GOT3 (cell line): ENCODE measurements around the gene SELENOM.

Experiments used
- DNase-seq: peaks from one replicate; lab custom pipeline; 2025; ENCODE audit warnings: mixed read lengths; lab: John Stamatoyannopoulos, UW

Gene SELENOM

DNA sequence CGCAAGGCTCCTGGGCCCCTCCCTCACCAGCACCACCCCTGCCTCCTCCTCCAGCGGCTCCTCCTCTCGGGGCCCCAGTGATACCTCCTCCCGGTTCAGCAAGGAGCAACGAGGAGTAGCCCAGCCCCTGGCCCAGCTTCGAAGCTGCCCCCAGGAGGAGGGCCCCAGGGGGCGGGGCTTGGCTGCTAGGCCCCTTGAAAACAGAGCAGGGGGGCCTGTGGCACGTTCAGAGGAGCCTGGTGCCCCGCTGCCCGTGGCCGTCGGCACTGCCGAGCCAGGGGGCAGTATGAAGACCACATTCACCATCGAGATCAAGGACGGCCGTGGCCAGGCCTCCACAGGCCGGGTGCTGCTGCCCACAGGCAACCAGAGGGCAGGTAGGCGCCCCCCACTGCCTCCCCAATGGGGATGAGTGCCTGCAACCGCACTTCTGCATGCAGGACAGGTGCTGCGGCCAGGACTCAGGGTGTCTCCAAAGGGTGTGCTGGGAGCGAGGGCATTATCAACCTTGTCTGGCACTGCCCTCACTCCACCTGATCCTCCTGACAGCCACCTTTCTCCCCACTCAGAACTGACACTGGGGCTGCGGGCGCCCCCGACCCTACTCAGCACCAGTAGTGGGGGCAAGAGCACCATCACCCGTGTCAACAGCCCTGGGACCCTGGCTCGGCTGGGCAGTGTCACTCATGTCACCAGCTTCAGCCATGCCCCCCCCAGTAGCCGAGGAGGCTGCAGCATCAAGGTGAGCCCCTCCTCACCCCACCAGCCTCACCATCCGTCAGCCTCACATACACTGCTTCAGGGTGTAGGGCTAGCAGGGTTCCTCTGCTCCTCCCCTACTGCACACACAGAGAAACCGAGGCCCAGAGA is 16.0 kb downstream of the SELENOM start:
- no peak for DNase-seq

DNA sequence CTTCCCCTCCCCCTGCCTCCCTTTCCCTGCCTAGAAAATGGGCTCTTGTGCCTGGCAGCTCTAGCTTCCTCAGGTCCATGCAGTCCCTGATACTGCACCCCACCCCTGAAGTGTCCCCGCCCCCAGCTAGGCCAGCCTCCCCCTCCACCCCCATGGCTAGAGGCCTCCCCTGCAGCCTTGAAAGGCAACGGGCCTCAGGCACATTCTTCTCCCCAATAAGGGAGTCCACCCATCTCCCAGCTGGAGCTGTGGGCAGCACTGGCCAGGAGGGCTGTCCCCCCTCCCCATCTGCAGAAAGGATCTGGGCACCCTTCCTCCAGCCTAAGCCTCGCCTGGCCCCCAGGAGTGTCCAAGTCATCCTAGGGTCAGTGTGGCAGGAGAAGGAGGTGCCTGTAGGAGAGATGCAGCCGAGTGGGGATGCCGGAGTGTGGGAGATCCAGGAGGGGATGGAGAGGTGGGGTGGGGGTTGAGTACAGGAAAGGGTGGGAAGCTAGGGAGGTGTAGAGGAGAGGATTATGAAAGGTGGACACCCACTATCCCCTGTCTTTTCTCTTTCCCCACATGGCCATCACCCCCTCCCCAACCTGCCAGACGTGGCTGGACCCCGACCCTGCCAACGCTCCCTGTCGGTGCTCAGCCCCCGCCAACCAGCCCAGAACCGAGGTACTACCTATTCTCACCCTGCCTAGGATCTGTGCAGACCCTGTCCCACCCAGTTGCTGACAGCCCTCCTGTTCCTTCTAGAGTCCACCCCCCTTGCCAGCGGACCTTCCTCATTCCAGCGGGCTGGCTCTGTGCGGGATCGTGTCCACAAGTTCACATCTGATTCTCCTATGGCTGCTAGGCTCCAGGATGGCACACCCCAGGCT is 16.9 kb downstream of the SELENOM start:
- DNase-seq = no peak

DNA sequence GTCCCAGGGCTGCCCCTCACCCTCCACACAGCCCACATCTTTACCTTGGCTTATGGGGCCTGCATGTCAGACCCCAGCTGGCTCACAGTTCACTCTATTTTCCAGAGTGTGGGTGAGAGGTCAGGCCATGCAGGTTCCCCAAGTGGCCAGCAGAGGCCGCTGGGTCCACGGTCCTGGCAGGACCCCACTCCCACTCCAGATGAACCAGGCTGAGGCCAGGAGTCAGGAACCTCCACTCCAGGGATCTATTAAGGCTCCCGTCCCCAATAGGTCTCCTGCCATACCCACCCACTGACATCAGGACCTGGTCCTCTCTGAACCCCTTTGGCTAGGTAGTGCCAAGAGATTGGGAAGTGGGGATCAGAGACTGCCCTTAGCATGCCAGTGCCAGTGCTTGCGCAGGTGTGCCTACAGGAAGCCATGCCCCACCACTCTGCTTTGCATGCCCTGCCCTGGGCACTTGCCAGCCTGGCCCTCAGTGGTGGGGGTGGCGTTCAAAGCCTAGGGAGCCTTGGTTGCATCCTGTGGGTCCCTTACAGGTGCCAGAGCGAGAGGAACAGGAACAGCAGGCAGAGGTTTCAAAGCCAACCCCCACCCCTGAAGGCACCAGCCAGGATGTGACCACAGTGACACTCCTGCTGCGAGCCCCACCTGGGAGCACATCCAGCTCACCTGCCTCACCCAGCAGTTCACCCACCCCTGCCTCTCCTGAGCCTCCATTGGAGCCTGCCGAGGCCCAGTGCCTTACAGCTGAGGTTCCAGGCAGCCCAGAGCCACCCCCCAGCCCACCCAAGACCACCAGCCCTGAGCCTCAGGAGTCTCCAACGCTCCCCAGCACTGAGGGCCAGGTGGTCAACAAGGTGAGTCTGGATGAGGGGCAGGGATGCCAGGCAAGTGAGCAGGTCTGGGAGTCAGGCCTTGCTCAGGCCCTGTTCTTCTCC is 17.9 kb downstream of the SELENOM start:
- no peak for DNase-seq

DNA sequence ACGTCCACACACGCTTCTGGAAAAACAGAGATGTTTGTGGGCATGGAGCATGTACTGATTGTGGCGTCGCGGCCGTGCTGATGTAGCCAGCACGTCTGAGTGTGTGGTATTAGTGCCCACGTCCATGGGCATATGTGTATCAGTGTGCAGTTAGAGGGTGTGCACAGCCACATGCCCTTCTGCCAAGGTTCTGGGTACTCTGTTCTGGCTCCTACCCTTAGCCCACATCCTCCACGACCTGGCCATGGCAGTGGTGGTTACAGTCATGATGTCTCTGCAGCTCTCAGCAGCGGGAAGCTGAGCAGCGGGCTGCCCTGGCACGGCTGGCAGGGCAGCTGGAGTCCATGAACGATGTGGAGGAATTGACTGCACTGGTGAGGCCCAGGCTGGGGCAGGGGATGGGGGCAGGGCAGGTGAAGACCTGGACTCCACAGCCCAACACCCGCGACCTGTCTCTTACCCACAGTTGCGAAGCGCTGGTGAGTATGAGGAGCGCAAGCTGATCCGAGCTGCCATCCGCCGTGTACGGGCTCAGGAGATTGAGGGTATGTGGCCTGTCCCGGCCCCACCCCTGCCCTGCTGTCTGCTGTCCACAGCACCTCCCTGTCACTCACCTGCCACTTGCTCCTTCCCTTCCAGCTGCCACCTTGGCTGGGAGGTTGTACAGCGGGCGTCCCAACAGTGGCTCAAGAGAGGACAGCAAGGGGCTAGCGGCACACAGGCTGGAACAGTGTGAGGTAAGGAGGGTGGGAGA is 19.0 kb downstream of the SELENOM start:
- no peak for DNase-seq

DNA sequence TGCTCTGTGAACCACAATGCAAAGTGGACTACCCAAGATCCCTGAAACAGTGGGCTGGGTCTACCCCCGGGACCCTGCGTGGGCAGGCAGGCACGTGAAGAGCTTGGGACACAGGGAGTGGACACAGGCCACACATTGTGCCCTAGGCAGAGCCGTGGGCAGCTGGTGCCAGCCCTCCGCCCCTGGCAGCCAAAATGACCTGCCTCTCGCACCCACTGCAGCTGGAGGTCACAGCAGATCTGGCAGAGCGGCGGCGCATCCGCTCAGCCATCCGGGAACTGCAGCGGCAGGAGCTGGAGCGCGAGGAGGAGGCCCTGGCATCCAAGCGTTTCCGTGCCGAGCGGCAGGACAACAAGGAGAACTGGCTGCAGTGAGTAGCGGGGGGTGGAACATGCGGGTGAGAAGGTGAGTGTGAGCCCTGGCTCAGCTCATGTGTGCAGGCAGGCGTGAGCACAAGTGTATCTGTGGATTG is 19.6 kb downstream of the SELENOM start:
- no peak for DNase-seq

DNA sequence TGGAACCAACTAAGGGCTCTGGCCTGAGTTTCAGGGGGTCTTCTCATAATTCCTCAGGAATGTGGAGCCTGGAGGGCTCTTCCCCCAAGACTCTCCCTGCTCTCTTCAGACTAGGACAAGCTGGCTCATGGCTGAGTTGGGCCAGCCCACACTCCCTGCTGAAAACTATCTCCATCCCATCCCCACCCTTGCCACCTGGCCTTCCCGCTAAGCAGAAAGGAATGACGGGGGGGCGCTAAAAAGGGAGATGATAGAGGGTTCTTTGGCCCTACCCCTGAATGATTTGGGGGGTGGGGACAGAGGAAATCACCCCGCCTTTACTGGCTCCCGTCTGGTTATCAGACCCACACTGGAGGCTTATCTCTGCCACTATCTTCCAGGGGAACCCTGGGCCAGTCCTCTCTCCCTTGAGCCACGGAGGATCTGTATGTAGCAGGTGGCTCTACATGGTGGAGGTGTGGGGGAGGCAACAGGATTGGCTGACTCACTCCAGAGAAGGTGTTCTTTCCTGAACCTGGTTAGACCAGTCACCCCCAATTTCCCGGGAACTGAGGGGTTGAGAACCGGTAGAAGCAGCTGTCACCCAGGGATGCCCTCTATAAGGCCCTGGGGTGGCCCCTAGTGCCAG is 20.6 kb downstream of the SELENOM start:
- no peak for DNase-seq

DNA sequence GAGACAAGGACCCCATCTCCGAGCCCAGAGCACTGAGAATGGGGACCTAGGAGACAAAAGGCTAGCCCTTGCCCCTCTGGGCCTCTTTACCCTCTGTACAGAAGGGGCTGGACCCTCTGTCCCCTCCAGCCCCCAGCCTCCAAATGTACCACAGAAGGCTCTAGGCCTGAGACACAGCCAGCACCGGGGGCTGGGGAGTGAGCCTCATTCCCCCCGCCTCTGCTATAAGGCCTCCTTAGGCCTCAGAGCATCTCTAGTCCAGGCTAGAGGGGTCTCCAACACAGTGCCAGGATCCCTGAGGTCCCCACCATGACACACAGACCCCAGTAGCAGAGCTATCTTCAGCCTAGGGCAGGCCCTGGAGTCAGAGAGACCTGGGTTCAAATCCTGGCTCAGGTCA is 21.4 kb downstream of the SELENOM start:
- DNase-seq = no peak

DNA sequence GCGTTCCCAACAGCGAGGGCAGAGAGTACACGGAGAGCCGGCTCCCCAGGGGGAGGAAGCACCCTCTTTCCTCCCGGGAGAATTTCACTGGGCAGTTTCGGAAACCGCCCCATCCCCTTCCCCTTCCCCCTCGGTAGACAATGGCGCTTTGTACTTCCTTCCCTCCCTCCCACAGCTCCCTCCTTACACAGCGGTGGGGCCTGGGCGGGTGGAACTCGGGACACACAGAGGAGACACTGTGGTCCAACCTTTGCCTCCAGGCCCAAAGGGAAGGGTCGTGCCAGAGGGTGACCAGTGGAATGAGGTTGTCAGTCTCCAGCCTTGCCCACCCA is 21.9 kb downstream of the SELENOM start:
- DNase-seq = no peak

DNA sequence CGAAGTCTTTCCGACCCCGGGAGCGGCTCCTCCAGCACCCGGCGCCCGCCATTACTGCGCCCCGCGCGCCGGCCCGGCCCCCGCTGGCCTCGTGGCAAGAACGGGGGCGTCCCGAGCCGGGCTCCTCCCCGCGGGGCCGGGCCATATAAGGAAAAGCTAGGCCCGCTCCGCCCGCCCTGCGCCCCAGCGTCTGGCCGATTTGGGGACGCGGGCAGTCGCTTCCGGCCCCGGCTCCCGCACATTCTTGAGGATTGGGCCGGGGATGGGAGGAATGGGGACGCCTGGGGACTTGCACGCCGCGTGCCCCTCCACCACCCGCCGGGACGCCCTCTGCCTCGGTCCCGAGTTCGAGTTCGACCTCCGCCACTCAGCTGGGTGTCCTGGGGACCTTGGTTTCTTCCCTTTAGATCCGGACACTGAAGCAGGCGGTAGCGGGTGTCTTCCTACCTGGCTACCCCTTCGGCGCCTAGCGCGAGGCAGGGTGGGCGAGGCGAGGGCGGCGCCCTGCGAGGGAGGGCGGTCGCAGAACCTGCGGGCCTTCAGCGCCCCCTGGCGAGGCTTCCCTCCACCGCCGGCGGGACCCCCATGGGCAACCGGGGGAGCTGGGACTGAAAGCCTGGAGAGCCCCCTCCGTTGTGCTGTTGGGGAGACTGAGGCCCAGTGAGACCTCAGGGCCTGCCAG is 22.4 kb downstream of the SELENOM start:
- DNase-seq = peak; percentile 26

DNA sequence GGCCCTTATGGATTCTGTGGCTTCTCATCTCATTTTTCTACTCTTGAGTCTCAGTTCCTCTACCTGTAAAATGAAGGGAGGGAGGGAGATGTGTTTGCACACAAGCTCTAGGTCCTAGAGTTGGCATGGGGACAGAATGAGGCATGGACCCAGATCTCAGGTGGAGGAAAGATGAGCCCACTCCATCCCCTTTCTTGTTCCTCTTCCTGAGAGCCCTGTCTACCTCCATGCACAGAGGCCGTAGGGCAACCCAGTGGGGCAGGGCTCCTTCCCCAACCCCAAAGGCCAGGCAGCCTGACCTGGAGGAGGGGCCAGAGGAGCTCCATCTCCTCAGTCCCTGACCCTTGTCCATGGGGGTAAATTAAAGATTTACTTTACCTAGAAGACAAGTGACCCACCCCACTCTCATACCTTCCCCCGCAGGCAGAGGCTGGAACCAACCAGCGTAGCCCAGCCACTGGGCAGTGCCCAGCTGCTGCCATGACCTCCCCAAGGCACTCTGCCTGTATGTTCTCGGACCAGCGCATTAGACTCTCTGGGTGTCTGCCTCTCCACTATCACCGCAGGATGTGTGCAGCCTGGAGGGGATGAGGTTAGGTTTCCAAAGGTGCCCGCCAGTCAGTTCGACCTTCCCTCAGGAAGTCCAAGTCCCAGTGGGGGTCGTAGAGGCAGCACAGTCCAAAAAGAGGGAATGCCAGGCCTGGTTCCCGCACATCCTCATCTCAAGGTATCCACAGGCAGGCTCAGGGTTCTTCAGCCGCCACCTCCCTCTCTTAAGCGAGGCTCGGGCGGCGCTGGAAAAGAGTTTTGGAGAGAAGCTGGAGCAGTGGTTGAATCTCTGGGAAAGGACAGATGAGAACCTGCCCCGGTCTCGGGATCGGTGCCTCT is 23.2 kb downstream of the SELENOM start:
- no peak for DNase-seq

DNA sequence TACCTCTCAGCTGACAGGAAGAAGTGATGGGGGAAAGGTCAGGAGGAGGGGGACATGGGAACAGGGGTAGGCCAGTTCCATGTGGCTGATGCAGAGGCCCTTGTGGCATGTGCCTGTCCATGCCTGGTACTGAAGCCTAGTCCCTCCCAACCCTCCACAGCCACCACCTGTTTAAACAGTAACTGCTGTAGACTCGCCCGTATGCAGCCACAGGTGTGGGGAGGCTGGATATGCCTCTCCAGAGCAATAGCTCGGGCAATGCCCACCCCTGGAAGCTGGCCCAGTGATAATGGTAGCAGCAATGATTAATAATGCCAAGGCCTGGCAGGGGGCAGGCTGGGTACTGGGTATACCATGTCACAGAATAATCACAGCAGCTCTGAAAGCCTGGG is 24.0 kb downstream of the SELENOM start:
- no peak for DNase-seq

DNA sequence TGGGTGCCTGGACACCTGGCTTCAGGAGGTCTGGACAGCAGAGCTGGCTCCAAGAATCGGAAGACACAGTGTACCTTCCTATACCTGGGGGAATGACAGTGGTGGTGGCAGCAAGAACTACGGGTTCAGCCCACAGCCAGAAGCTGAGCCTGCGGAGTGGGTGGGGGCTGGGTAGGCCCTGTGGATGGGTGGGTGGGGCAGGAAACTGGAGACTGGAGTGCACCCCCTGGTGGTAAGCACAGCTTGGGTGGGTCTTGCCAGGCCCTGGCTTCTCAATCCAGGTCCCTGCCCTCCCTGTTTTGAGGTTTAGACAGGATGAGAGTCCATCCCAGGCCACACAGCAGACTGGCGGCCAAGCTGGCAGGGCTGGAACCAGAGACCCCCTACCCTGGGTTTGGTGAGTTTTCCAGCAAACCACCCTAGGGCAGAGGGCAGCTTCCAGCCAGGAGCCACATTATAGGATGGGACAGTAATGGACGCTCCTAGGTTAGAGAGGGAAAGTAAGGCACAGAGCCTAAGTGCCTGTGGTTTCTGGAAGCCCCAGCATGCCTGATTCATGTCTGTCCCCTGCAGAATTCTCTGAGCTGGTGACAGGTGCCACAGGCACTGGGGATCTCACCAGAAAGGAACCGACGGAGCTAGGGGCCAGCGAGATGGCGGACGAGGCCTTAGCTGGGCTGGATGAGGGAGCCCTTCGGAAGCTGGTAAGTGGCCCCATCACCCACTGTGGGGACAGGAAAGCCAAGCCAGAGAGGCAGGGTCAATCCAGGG is 24.6 kb downstream of the SELENOM start:
- no peak for DNase-seq

DNA sequence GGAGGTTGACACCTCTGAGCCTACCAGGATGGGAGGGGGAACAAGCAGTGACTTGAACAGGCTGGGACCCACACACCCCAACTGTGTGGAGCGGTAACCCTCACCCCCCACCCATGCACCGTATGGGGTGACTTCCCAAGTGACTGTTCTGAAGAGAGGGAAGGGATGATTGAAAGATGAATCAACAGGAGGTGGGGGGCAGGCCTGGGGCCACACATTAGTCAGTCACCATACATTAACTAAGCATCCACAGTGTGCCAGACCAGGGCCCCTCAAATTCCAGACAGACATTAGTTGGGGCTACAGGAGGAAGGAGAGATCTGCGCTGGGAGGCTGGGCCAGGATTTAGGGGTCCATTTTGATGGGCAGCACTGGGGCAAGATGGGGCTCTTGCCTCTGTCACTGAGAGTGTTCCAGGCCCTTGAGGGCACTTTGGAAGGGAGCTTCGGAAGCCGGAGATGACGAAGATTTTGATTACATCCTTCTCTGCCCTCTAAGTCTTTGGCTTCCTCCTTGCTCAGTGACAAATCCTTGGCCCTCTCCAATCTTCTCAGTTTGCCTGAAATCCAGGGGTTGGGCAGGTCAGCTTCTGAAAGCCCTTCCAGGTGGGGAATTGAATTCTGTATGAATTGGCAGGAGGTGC is 25.3 kb downstream of the SELENOM start:
- DNase-seq = no peak

DNA sequence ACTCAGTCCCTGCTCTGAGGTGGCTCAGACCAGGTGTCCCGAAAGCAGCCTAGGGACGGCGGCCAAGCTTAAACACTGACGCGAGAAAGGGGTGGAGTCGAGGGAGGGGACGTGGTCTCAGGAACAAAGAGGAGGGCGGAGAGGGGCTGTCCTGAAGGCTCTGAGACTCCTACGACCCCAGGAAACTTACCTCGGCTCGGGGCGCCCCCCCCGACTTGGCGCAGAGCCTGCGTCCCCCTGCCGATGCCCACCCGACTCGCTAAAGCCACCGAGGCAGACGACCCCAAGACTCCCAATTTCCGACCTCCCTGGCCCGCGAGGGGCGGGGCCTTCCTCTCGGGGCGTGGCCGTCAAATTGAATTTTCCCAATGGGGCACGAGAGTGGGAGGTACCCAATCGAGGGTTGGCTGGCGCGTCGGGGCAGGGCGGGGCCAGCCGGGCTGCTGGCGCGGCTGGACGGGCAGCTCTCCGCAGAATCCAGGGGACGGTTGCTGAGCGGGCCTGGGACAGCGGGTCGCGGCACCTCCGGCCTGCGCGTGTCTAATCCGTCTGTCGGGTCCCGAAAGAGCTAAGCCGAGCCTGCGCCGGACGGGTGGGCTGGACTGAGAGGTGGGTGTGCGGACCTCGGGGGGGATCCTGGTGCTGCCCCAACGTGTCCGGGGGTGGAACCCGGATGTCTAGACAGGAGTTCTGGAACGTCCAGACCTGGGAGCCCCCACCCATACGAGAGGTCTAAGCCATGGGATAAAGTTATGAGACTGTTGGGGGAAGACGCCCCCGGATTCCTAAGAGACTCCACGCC is 26.3 kb downstream of the SELENOM start, which contains the start of gene SMTN:
TSS of gene SMTN (plus strand) at position 471 of the 802 bp plus-strand sequence. CDS start 1,941 bp downstream, outside the sequence.
- DNase-seq = peak; percentile 68

DNA sequence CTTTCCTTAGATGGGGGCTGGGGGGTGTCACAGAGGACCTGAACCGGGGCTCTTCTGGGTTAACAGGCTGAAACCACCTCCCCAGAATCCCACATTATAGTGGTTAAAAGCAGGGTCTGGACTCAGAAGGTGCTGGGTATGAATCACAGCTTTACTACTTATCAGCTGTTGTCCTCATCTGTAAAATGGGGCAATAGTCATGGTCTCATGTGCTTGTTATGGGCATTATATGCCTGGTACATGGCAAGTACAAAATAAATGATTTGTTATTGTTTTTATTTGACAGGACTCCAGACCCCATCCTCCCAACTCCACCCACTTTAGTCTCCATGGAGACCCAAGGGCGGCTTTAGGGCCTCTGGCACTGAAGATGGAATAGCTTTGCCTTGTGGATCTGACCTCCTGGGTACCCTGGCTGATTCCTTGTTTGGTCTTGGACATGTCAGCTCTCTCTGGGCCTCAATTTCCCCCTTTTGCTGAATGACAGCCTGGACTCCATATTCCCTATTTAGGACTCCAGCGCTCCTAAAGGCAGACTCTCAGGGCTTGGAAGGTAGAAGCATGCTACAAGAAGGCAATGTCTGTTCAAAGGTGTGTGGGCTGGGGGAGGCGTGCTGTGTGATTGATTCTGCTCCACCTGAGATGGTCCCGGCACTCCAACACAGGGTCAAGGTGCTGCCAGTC is 27.1 kb downstream of the SELENOM start:
- DNase-seq = no peak

DNA sequence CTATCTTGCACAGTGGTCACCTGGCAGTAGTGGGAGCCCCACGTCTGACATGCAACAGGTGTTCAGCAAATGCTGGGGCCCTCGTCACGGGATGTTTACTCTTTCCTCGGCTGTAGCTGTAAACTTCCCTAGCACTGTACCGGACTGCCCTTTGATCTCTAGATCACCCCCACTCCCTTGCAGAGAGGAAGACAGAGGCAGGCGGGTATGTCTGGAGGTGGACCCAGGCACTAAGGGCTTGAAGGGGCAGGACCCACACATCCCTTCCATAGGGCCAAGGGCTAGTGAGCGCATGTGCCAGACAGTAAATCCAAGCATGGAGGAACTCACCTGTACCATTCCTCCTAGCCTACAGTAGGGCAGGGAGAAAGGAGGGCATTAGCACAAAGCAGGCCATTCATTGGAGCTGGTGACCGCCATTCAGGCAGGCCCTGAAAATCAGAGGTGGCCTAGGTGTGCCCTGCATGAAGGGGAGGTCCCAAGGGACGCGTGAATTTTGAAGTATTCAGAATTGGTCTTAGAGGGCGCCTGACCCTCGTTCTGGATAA is 28.2 kb downstream of the SELENOM start:
- DNase-seq = no peak
